AG04449 (cell line): ENCODE data around the gene MAGI1.

ENCODE experiments used
- CTCF ChIA-PET: fragments of 350-600 bp; formaldehyde crosslinking; extraction: SDS; loops from one replicate; lab custom pipeline; 2021; ENCODE audit warnings: antibody characterized with exemption; lab: Yijun Ruan, JAX
- POLR2A ChIA-PET: fragments of 400-600, 350-600 bp; formaldehyde crosslinking; extraction: SDS; loops from one replicate; lab custom pipeline; 2020; ENCODE audit warnings: antibody characterized with exemption, inconsistent platforms; lab: Yijun Ruan, JAX
- DNase-seq: peaks from one replicate; pipeline ENCODE4 v3.0.0-alpha.2; 2010; ENCODE audit warnings: low read depth, low spot score
- H3K4me3 ChIP-seq: 2 replicates; pipeline ENCODE4 v1.5.1; 2011; ENCODE audit warnings: low read depth, mild to moderate bottlenecking, control low read depth, low read length
- CTCF ChIP-seq: IDR thresholded peaks from one replicate; pipeline ENCODE4 v1.5.1; 2011; ENCODE audit warnings: mild to moderate bottlenecking, moderate library complexity, low read length, control low read depth, inconsistent platforms; ENCODE audit not compliant: insufficient read depth; ENCODE audit errors: missing control alignments

The MAGI1 gene

GRCh38 chr3:65778968-65779367 is 259.8 kb downstream of the MAGI1 start:
- no peak for DNase-seq
- H3K4me3 ChIP-seq, result no peak overlapping the region
- ChIA-PET POLR2A (no interaction called here), CTCF (no interaction called here)
- no peak for TF ChIP-seq CTCF

- ChIA-PET CTCF (no interaction called here), POLR2A (no interaction called here)
- no peak for TF ChIP-seq CTCF
- no peak overlapping the region for H3K4me3 ChIP-seq
- DNase-seq, result no peak
Measured at GRCh38 chr3:65777050-65777449, 261.7 kb downstream of the MAGI1 start.

- no peak for TF ChIP-seq CTCF
- DNase-seq, result no peak
- H3K4me3 ChIP-seq, result no peak overlapping the region
- ChIA-PET CTCF (interaction anchor here (0.6 to 1.0 kb wide), 2 partner anchors 16 to 419 kb away, joined by 3 read pairs; no protein-coding TSS in a partner anchor), POLR2A (no interaction called here)
Measured at GRCh38 chr3:65776494-65776893, 262.2 kb downstream of the MAGI1 start.

GRCh38 chr3:65776081-65776480 is 262.6 kb downstream of the MAGI1 start:
- CTCF ChIA-PET, result interaction anchor here (0.6 to 1.0 kb wide), 2 partner anchors 16 to 419 kb away, joined by 3 read pairs; no protein-coding TSS in a partner anchor
- H3K4me3 ChIP-seq, result no peak overlapping the region
- POLR2A ChIA-PET, result no interaction called here
- no peak for DNase-seq
- TF ChIP-seq CTCF, result no peak

- POLR2A ChIA-PET, result no interaction called here
- CTCF ChIA-PET, result interaction anchor here (0.7 kb wide), 1 partner anchor 42 kb away, joined by 3 read pairs; no protein-coding TSS in a partner anchor
- no peak overlapping the region for H3K4me3 ChIP-seq
- TF ChIP-seq CTCF, result no peak
- no peak for DNase-seq
Measured at GRCh38 chr3:65772758-65773157, 266.0 kb downstream of the MAGI1 start.

- H3K4me3 ChIP-seq, result no peak overlapping the region
- ChIA-PET CTCF (interaction anchor here (0.7 kb wide), 1 partner anchor 11 kb away, joined by 3 read pairs; no protein-coding TSS in a partner anchor), POLR2A (no interaction called here)
- no peak for TF ChIP-seq CTCF
- no peak for DNase-seq
Measured at GRCh38 chr3:65767551-65767950, 271.2 kb downstream of the MAGI1 start.
